Measurements from ENCODE around the gene RAB23.

The RAB23 gene

DNA sequence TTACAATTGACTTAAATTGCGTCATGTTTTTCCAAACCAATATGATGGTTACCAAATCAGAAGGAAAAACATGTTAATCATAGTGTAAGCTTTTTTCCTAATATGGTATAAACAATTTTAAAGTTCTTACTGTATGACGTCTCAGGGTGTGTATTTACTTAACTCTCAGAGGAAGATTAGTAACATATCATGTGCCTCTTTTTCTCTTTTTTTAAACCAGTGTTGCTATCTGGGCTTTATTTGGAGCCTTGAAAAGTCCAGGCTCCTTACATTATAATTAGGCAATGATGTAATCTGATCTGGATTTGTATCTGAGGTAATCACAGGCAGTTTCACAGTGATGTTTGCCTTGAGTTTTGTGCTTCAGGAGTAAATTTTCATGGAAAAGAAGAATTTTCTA lies 20.4 kb upstream of the RAB23 start:
- DNase-seq, result no peak

DNA sequence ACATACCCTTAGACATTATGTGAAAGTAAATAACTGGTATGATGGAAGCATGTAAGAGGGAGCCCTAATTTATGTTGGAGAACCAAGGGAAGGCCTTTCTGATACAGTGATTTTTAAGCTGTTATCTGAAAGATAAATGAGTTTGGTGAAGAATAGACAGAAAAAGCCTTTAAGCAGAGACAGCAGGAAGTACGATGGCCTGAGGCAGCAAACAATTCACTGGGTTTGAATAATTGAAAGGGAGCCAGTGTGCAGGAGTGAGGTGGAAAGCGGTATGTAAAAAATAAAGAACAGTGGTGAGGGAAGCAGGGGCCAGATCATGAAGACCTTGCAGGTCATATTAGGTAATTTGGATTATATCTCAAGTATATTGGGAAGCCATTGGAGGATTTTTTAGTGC lies 4.1 kb upstream of the RAB23 start:
- no peak for DNase-seq

DNA sequence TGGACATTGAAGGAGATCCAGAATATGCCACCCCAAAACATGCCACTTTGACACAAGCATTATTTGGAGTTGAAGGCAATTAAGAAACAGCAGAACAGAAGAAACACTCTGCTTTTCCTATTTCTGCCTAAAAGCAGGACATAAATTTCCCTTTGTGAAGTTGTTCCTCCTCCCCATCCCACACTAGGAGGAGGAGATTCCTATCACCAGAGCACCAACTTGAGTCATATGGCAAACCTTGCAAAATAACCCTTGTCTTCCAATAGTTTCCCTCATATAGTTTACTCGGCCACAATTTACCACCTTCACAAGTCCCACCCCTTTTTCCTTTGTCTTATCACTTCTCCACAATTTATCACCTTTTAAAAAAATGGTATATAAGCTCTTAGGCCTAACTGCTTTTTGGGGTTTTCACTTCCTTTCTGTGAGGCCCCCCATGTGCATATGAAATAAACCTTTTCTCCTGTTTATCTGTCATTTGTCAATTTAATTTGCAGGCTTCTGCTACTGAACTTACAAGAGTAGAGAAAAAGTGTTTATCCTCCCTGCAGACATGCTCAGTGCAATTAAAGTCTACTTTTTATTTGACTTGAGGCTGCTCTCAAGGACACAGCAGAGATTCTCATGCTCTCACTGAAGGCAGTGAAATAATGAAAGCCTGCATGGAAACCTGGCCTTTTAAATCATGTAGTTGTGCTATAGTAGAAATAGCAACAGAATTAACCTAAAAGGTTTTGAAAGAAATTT lies 2.8 kb upstream of the RAB23 start:
- DNase-seq, result no peak

DNA sequence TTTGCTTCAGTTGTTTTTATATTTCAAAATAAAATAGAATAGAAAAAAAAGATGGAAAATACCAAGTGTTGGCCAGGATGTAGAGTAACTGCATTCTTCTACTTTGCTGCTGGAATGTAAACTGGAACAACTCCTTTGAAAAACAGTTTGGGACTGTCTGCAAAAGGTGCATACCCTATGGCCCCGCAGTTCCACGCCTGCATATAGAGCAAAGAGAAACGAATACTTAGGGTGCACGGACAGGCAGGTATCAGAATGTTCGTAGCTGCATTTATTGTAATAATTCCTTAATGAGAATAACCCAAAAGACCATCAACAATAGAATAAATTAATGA lies 603 bp upstream of the RAB23 start:
- DNase-seq, result no peak

DNA sequence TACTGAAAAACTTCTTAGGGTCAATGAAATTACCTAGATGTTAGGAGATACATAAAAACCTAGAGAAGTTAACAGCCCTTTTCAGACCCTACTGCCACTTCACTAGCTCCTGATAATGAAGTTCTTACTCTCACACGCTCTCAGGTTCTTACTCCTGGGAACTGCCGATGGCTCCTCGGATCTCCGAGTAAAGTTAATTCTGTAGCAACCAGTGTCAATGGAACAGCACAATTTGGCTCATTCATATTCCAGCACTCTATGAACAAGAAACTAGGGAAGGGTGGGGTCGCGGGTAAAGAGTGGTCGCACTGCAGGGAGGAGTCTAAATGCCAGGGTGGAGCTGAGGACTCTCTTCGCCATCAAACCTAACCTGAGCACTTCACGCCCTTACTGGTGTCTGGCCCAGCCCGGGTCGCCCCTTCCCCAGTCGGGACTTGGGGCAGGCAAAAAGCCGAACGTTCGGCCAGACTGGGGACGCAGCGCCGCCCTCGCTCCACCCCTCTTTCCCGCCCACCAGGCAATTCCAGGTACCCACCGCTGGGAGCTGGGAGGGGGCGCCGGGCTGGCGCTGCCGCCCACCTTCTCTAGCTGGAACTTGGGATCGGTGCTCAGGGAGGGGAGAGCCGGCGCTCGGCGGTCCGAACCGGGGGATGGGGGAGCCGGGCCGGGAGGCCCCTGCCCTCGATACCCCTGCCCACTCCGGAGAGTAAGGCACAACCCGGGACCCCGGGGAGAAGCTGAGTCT lies 744 bp downstream of the RAB23 start:
- DNase-seq, result peak; percentile 11

DNA sequence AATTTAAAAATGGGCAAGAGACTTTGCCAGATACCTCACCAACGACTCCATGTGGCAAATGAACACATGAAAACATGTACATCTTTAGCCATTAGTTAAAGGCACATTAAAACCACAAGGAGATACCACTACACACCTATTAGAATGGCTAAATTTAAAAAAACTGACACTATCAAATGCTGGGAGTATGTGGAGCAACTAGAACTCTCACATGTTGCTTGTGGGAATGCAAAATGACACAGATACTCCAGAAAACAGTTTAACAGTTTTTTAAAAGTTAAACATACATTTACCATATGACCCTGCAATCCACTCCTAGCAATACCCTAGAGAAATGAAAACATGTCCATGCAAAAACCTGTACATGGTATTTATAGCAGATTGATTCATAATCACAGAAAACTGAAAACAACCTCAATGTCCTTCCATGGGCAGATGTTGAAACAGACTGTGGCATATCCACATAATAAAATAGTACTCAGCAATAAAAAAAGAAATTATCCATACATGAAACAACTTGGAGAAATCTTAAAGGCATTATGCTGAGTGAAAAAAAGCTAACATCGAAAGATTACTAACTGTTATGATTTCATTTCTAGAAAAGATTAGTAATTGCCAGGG lies 1.9 kb downstream of the RAB23 start:
- DNase-seq, result no peak

DNA sequence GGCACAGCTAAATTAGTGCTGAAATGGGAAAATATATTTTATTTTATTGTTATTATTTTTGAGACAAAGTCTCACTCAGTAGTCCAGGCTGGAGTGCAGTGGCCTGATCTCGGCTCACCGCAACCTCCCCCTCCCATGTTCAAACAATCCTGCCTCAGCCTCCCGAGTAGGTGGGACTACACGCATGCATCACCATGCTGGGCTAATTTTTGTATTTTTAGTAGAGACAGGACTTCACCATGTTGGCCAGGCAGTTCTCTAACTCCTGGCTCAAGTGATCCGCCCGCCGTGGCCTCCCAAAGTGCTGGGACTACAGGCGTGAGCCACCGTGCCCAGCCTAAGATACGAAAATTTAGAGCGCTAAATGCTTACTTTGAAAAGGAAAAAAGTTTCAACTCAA lies 4.8 kb downstream of the RAB23 start:
- DNase-seq, result no peak

DNA sequence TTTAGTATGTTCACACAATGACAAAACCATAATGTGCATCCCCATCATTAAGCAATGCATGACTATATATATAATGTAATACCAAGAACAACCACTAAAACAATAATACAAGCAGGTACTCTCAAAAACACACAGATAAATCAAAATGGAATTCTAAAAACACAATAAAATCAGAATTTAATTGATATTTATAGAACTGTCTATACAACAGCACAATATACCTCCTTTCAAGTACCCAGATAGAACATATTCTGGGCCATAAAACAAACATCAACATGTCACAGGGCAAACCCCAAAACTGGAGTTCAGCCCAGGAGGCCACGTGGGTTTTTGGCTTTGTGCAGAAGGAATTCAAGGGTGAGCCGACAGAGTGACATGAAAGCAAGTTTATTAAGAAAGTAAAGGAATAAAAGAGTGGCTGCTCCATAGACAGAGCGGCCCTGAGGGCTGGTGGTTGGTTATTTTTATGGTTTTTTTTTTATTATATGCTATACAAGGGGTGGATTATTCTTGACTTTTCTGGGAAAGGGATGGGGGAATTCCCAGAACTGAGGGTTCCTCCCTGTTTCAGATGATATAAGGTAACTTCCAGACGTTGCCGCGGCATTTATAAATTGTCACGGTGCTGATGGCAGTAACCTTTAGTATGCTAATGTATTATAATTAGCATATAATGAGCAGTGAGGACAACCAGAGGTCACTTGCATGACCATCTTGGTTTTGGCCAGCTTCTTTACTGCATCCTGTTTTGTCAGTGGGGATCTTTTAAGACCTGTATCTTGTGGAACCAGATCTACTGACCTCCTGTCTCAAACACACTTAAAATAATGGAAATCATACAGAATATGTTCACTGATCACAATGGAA lies 5.6 kb downstream of the RAB23 start:
- no peak for DNase-seq

DNA sequence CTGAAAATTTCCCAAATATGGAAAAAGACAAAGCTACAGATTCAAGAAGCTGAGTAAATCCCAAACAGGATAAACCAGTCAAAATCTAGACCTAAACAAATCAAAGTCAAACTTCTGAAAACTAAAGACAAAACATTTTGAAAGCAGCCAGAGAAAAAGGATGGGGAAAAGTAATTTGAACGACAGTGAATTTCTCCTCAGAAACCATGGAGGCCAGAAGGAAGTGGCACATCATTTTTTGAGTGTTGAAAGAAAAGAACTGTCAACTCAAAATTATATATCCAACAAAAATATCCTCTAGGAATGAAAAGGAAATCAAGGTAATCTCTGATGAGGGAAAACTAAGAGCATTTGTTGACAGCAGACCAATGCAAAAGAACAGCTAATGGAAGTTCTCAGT lies 6.8 kb downstream of the RAB23 start:
- no peak for DNase-seq

DNA sequence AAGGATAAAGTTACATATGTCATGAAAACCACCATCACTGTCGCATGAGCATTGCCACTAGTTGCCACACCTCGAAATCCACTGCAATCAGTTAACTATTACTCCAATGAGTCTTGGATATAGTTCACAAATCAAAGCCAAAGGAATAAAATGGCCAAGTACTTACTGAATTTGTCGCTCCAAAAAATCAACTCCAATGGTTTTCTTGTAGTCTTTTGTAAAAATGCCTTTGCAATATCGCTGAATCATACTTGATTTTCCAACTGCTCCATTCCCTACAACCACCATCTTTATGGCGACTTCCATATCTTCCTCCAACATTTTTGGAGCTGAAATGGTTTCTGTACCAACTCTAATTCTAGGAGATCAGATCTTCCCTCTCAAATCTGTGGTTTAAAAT lies 12.0 kb downstream of the RAB23 start:
- no peak for DNase-seq

DNA sequence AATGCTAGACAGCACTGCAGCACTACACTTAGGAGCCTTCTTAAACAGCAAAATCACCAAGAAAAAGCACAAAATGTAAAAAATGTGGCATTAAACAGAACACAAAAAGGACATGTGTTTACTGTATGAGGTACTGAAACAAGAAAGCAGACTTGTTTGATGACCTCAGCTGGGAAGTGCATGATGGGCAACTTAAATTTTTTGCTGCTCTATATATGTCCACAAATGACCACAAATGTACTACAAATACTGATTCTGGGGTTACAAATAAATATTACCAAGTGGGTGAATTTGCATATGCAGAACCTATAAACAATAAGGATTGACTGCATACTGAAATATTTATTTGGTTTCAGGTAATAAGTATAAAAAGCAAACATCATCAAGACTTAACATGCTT lies 13.1 kb downstream of the RAB23 start:
- DNase-seq, result no peak

DNA sequence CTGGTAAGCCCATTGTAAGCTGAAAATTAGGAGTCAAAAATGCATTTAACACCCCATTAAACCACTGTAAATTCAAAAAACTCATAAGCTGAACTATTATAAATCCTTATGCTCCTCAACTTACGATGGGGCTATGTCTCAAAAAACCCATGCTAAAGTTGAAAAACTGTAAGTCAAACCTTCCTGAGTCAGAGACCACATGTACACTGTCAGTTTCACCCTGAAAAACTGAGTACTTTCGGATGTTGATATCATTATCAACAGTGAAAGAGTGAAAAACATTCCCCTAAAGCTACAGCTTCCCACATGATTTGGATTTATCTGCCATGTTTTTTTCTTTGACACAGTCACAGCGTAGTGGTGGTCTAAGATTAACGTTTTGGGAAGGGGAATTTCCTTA lies 14.2 kb downstream of the RAB23 start:
- no peak for DNase-seq

DNA sequence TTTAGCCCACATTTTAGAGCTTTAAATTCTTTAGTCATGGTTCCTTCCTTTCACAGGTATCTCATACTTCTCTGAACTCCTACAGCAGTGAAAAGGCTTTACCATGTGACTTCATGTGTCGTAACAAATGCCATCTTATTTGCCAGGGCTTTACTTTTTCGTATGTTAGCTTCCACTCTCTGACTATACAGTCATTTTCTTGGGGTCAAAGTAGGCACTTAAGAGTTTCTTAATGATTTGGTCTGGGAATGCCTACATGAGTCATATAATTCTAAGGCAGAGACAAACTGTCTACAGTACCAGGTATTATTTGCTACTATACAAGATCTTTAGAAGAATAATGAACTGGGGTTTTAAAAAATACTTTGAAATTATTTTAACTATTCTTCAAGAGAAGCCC lies 15.0 kb downstream of the RAB23 start:
- no peak for DNase-seq

DNA sequence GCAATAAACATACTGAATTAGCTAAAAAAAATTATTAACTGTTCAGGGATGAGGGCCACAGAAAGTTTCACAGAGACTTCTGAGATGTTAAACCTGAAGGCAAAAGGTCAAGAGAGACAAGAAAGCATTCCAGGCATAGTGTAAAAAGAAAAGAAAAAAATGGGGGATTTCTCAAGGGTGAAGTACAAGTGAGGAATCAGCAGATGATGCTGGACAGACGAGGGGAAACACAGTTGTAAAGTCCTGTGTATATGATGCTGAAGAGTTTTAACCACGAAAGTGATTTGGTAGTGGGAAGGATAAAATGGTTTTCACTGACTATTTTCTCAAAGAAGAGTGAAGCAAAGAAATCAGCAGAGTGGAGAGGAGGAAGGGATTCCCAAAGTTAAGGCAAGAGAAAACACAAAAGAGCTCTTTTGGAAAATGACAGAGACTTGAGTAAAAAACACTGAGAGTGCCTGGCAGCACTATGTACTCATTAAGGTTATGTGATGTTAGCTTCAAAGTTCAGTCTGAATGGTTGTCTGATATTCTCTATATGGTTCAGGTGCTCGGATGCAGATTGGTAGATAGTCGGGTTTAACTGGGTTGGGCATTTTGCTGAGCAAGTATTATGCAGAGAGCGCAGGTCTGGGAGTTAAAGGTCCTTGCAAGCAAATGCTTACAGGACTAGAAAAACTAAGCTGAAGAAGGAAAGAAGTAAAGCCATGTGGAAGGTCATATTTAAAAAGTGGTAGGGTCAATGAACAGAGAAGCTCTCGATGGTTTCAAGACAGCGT lies 16.4 kb downstream of the RAB23 start:
- no peak for DNase-seq

DNA sequence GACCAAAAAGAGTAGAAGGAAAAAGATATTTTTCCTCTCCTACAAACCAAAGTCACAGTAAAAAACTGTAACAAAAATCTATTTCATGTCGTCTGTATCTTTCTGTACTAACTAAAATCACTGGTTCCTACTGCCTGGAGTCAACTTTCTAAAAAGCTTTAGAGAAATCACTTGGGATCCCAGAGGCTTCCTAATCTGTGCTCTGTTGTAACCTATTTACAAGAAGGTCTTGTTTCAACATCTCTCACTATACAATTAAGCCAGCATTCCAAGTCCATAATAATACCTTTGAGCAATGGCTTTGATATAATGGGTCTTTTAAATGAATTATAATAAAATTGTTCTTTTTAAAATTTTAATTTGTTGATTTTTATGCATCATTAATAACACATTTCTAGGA lies 20.4 kb downstream of the RAB23 start:
- DNase-seq, result no peak

DNA sequence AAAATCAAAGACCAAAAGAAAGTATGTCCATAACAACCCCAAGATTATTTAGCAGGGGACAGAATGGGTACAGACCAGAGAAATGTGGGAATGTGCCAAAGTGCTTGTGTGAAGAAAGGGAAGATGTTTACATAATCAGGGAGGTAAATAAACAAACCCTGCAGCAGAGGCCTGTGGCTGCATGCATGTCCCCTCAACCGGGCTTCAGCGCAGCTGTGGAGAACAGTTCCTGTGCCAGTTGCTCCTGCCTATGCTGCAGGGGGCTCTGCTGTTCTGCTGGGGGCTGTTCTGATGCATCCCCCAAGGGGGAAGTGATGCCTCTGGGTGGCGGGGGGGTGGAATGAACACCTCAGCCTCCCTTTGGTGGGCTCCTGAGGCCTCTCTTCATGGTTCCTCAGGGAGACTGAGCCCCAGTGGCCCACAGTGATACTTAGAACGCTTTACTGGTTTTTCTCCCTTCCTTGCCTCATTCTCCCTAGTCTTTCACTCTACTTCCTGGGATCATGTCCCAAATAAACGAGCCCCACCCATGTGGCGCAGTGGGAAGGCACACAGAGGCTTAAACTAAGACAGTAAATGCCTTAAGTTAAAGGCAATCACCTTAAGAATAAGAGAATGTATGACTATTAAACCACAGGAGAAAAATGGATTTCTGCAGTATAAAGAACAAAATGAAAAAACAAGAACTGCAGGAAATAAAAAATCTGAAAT lies 23.0 kb downstream of the RAB23 start:
- no peak for DNase-seq

DNA sequence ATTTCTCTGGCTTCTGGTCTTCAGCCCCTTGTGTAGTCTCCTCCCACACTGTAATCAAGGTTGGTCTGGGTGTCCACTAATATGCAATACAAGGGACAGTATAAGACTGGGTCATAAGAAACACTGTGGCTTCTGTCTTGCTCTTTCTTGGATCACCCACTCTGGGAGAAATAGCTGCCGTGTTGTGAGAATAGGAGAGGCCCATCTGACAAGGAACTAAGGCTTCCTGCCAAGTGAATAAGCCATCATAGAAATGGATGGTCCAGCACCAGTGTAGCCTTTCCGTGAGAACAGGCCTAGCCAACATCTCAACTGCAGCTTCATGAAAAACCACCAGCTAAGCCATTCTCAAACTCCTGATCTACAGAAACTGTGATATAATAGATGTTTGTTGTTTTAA lies 26.6 kb downstream of the RAB23 start:
- DNase-seq, result no peak

DNA sequence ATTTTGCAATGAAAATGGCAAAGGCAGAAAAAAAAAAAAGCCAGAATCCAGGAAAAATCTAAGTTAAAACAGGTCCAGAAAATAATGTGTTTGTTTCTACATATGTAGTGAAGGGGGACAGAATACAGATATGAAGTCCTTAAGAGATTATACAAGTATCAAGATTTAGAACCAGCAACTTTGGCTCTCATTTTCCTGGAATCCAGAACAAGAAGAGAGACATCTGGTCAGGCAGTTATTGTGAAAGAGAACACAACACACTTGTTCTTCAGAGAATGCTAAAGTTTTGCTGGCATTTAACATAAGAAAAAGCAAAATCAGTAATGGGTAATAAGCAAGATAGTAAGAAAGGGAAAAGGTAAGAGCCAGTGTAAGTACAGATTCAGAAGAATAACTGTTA lies 28.9 kb downstream of the RAB23 start:
- DNase-seq, result no peak

DNA sequence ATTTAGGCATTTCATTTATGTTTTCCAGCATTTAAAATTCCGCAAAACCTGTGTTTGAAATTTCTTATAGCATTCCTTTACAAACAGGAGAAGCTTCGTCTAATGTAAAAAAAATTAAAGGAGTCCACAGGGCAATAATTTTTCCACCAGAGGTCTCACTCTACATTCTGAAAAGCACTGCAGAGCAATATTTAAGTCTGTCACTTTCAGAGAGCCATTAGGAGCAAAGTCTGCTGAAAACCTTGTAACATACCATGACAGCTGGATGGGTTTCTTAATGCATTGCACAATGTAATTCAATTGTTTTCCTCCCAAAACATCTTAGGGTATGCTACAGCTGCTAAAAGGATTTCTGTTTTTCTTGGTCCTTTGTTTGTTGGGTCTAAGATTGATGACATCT lies 32.0 kb downstream of the RAB23 start:
- DNase-seq, result no peak

DNA sequence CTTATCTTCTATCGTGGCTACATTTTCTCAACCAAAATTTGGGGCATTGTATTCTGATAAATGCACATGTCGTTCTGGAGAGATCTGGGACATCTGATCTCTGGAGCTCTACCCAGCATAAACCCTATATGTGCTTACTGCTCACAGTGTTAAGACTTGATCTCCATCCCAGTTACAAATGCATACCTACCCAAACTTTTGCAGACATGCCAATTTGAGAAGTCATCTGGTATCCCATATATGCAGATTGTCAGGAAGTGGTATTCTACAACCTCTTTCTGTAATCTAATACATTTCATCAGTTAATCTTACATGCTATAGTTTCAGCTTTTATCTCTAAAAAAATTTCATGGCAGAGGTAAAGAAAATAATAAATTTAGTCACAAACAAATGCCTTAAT lies 38.8 kb downstream of the RAB23 start:
- DNase-seq, result no peak

DNA sequence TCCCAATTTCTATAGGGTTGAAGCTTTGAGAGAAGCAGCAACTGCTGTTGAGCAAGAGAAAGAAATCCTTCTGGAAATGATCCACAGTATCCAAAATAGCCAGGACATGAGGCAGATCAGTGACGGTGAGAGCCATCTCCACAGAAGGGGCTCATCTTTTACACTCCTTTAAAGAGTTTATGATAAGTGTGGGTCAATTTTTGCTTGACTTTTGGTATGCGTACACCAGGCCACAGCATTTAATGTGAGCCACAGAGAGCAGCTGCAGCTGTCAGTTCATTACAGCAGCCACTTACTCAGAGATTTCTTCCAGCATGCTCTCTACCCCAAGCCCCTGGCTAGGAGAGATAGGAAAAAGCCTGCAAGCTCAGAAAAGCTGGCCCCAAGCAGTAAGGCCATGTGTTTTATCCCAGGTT lies 40.1 kb downstream of the RAB23 start:
- DNase-seq, result no peak

DNA sequence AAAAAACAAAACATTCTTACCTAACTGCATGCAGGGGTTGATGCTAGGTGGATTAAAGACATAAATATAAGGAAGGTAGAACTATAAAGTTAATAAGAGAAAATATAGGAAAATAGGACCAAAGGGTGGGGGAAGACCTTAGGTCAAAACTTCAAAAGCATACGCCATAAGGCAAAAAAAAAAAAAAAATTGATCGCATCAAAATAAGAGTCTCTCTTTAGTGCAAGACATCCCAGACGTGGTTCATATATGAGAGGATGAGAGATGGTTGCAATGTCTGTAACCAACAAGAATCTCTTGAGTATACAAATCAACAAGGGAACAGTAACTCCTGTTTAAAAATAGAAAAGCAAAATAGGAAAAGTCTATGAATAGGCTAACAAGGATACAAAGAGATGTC lies 41.5 kb downstream of the RAB23 start:
- DNase-seq, result no peak

Data from NCI-H1436 (cell line).